ENCODE data around the gene ARMC10.

GRCh38 chr7:103140061-103140460 is 65.1 kb downstream of the ARMC10 start:
- TF ChIP-seq POLR2A (IDR thresholded peaks at IDR 0.05) (no peak), CTCF (IDR thresholded peaks at IDR 0.05) (no peak)

Measured in lower leg skin (tissue), 3 donors.